RPMI7951 (cell line): ENCODE measurements around the gene CCDC138. TPM values are rescaled to one million over a fixed set of nuclear protein-coding genes. Genes with fewer than 3 reads are reported as not detected.

Experiments
- DNase-seq: peaks from one replicate; pipeline ENCODE4 v3.0.0-alpha.2; 2012; ENCODE audit warnings: low read depth
- total RNA-seq: library from RNA; depleted of rRNA; stranded (reverse); fragments of >200 nt; shearing (Covaris generic); gene quantifications from 2 replicates; pipeline ENCODE4 v1.2.3, GENCODE V29; 2014

Gene CCDC138
- total RNA-seq, 1 experiment from 2014 or later, result 20.4 TPM

DNA sequence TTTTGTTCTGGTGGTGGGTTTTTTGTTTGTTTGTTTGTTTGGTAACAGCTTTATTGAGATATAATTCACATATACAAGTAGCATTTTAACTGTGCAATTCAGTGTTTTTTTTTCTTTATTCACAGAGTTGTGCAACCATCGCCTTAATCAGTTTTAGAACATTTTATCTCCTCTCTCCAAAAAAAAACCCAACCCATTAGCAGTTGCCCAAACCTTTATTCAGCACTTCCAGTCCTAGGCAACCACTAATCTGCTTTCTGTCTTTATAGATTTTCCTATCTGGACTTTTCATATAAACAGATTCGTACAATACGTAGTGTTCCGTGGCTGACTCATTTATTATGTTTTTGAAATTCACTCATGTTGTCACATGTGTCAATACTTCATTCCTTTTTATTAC, 38.7 kb downstream of the CCDC138 start:
- no peak for DNase-seq

DNA sequence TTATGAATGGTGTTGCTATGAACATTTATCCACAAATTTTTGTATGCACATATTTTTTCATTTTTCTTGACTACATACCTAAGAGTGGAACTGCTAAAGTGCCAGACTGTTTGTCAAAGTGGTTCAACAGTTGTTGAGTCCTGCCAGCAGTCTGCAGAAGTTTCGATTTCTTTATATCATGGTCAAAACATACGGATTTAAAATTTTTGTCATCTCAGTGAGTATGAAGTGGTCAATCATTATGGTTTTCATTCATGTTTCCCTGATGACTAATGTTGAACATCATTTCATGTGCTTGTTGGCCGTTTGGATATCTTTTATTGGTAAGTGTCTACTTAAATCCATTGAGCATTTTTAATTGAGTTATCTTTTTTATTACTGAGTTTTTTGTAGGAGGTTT, 39.2 kb downstream of the CCDC138 start:
- no peak for DNase-seq

DNA sequence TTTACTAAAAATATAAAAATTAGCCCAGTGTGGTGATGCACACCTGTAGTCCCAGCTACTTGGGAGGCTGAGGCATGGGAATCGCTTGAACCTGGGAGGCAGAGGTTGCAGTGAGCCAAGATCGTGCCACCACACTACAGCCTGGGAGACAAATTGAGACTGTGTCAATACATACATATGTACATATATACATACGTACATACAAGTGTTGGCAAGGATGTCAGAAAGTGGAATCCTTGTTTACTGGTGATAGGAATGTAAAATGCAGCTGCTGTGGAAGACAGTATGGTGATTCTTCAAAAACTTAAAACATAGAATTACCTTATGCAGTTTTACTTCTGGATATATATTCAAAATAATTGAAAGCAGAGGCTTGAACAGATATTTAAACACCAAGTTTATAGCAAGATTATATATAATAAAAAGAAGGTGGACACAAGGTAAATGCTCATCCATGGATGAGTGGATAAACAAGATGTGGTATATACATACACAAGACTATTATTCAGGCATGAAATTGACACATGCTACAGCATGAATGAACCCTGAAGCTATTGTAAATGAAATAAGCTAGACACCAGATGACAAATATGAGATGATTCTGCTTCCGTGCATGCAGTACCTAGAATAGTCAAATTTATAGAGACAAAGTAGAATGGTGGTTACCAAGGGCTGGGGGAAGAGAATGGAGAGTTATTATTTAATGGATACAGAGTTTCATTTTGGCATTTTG, 43.2 kb downstream of the CCDC138 start:
- no peak for DNase-seq

DNA sequence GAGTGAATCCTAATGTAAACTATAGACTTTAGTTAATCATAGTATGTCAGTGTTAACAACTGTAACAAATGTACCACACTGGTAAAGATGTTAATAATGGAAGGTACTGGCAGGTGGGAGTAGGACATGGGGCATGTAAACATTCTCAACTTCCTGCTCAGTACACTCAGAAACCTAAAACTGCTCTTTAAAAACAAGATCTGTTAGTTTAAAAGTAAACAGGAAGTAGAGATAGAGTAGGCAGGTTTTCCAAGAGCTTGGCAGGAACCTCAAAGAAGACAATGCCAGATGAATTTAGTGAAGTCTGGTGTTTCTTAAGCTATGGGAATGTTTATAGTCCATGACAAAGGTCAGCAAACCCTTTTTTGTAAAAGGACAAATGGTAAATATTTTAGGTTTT, 46.6 kb downstream of the CCDC138 start:
- no peak for DNase-seq

DNA sequence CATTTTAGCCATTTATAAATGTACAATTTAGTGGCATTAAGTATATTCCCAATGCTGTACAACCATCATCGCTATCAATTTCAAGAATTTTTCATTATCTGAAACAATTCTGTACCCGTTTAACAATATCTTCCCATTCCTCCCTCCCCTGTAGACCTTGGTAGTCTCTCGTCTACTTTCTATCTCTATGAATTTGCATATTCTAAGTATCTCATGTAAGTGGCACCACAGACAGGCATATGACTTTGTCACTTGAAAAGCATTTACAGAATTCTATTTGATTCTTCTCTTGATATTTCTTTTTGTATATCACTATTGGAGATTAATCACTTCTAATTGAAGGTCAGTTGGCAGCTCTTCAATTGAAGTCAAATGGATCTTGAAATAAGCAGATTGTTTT, 48.0 kb downstream of the CCDC138 start:
- DNase-seq, result no peak

DNA sequence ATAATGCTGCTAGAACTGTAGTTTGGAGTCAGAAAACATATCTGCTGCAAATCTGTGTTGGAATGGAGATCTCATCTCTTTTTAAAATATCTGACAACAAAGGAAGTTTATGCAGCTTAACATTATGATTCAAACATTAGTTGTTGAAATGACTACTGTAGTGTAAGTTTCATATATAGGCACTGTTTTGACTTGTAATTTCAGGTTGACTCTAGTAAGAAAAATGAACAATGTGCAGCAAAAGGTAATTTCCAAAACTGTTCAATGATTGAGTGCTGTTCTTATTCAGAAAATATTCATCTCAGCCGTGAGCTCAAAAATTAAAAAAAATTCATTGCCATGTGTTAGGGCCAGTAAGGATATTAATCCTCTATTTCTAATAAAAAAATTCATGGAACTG, 48.5 kb downstream of the CCDC138 start:
- DNase-seq, result no peak

DNA sequence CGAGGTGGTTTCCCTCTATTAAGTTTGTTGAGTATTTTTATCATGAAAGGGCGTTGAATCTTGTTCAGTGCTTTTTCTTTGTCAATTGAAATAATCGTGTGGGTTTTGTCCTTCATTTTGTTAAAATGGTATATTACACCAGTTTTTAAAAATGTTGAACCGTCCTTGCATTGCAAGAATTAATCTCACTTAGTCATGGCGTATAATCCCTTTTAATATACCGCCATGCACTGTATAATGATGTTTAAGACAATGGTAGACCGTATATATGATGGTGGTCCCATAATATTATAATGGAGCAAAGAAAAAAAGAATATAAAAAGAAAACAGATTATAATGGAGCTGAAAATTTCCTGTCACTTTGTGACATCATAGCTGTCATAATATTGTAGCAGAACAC, 50.6 kb downstream of the CCDC138 start:
- DNase-seq, result no peak

DNA sequence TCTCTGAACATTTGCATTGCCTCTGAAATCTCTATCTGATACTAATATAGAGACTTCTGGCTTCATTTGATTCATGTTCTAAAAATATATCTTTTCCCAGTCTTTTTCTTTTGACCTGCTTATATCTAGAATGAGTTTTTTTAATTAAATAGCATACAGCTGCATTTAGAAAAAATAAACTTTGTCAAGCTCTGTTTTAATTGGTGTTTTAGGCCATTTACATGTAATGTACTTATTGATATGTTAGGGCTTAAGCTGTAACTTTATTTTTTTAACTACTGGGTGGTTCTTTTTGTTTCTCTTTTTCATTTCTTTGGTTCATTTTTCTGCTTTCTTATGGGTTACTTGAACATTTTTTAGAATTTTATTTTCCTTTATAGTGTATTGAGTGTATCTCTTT, 54.9 kb downstream of the CCDC138 start:
- no peak for DNase-seq

DNA sequence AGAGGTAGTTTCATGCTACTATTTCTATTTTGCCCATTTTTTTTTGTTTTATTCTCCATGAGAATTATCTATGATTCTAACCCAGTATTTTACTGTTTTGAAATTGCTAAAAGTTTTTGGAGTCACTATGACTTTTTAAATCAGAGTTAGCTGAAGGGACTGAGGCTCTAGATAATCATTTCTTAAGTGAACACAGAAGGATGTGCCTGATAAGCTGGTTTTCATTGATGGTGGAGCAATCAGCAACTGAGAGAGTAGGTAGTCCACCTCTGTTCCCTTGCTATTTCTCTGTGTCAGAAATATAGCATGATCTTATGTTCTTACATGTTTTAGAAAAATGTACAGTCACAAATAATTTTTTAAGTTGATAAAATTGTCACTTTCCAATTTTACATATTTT, 59.4 kb downstream of the CCDC138 start:
- no peak for DNase-seq

DNA sequence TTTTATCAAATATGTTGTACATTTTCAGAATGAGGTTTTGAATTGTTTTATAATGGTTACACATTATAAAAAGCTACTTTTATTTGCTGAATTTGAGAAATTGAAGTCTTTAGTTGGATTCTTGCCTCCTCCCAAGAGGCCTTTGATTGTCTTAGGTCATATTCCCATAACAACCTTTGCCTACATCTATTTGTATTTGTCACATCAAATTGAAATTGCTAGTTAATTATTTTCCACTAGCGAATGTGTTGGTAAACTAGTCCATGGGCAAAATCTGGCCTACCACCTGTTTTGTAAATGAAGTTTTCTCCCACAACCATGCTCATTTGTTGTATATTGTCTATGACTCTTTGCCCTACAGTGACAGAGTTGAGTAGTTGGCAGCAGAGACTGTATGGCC, 60.4 kb downstream of the CCDC138 start:
- DNase-seq, result no peak

DNA sequence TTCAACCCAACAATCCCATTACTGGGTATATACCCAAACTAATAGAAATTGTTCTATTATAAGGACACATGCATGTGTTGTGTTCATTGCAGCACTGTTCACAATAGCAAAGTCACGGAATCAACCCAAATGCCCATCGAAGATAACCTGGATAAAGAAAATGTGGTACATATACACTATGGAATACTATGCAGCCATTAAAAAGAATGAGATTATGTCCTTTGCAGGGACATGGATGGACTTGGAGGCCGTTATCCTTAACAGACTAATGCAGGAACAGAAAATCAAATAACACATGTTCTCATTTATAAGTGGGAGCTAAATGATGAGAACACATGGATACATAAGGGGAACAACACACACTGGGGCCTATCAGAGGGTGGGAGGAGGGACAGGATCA, 65.8 kb downstream of the CCDC138 start:
- no peak for DNase-seq

DNA sequence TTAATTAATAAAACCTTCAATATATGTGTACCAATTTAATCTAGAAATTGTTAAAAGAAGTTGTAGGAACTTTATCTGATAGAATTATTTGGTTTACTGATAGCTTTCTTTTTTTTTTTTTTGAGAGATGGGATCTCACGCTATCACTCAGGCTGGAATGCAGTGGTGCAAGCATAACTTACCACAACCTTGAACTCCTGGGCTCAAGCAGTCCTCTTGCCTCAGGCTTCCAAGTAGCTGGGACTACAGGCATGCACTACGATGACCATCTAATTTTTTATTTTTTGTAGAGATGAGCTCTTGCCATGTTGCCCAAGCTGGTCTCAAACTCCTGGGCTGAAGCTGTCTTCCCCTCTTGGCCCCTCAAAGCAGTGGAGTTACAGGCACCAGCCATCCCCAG, 66.8 kb downstream of the CCDC138 start:
- peak; percentile 78 for DNase-seq

DNA sequence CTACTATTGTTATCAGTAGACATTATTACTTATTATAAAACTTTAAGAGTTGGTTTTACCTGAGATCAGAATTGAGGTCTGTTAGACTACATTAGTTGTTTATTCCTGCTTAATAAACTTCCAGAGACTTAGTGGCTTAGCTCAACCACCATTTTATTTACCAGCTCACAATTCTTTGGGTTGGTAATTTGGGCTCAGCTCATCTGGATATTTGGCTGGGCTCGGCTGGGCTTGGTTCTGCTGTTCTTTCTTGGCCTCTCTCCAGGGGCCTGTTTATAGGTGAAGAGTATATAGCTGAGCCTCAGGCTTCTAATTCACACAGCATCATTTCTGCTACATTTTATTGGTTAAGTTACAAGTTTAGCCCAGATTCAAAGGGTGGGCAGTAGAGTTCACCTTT, 67.9 kb downstream of the CCDC138 start:
- no peak for DNase-seq

DNA sequence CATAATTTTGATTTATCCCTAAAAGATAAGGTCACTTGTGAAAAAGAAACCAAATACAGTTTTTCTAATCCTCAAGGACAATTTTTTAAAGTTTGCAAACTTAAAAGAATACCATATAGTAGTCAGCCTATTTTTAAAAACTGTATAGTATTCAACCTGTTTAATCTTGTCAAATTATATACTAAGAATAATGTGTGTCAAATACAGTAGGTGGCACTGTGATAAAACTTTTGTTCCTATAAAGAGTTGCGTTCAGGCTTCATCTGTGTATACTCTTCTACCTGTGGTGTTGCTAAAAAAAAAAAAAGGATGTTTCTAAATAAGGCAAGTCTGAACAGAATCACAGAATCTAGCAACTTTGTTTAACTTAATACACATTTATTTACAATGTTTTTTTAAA, 68.6 kb downstream of the CCDC138 start:
- DNase-seq, result peak; percentile 16

DNA sequence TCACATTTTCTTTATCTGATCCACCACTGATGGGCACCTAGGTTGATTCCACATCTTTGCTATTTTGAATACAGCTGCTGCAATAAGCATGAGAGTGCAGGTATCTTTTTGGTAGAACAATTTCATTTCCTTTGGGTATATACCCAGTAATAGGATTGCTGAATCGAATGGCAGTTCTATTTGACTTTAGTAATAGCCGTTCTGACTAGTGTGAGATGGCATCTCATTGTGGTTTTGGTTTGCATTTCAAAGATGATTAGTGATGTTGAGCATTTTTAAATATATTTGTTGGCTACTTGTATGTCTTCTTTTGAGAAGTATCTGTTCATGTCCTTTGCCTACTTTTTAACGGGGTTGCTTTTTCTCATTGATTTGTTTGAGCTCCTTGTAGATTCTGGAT, 72.3 kb downstream of the CCDC138 start:
- peak; percentile 26 for DNase-seq

DNA sequence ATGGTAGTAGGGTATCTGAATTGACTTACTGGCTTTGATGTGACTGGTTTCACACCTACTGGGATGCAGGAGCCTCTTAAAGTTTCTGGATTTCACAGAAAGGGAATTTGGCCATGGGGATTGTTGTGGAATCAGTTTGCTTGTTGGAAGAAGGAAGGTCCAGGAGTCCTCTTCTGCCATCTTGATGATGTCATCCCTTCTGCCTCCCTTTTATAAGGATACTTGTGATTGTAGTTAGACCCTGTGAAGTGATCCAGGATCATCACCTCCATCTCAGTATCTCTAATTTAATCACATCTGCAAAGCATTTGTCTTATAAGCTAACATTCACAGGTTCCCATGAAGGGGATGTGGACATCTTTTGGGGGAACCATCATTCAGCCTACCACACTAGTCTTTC, 79.5 kb downstream of the CCDC138 start:
- DNase-seq, result no peak

DNA sequence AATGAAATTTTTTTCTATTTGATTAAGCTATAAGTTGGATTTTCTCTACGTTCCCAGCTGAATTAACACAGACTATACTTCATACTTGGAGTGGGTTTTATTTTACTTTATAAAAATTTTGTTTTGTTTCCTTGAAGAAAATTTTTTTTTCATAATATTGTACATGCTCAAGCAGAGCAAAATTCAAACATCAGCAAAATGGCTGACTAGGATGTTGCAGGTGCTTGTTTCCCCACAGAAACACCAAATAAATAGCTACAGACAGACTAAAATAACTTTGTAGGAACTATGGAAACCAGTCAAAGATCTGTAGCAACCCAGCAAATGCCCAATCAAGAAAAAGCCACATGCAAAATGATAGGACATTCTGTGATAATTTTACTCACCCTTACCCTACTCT, 82.3 kb downstream of the CCDC138 start:
- DNase-seq, result no peak

DNA sequence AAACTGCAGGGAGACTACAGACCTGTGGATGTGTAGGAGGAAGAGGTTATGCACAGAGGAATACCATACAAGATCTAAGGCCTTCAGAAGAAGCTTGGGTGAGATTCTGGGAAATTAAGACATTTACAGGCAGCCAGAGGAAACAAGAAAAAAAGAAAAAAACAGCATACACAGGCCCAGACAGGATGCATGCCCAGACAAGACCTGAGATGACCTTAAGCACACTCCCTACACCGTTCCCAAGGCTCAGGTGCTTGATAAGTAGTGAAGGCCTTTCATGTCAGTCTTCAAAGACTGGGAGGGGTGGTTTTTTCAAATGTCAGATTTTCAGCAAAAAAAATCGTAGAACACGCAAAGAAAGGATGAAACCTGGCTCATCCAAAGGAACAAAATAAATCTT, 83.0 kb downstream of the CCDC138 start:
- DNase-seq, result no peak

DNA sequence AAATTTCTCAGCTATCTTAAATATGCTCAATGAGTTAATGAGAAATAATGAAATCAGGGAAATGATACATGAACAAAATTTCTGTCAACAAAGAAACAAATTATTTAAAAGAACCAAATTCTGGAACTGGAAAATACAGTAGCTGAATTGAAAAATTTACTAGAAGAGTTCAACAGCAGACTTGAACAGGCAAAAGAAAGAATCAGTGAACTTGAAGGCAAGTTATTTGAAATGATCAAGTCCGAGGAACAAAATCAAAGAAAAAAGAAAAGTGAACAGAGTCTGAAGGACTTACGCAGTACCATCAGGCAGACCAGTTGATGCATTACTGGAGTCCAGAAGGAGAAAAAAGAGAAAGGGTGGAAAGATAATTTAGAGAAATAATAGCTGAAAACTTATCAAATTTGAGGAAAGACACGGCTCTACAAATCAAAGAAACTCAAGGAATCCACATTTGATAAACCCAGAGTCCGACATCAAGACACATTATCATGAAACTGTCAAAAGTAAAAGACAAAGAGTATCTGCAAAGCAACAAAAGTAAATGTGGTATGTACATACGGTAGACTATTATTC, 83.6 kb downstream of the CCDC138 start:
- DNase-seq, result no peak

DNA sequence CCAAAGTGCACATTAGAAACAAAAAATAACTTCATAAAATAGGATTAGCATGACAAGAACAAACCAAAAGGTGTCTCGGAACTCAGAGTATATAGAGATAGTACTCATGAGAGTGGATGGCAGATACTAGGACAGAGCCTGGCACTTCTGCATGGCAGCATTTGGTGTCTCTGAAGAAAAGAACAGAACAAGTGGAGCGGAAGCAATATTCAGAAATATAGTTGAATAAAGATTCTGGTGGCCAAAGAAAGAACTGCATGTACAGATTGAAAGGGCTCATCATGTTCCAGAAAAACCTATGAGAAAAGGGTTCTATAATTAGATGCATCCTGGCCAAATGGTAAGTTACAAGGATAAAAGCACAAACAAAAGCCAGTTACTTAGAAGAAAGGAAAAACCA, 90.9 kb downstream of the CCDC138 start:
- no peak for DNase-seq

DNA sequence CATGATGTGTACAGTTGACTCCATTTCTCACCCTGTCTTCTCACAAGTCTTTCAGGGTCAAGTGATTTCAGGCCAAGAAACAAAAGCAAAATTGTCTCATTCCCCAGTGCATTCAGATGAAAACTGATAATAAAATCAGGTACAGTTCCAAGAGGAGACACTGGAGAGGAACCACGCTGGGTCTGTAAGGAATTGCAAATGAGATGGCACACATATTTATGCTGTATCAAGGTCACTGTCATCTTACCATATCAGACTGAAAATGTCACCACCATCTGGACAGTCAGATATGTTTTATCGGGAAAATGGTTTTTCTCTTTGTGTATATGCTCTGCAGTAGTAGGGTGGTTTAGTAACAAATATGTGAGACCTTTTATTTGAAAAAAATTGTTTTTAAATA, 91.7 kb downstream of the CCDC138 start:
- DNase-seq, result no peak

DNA sequence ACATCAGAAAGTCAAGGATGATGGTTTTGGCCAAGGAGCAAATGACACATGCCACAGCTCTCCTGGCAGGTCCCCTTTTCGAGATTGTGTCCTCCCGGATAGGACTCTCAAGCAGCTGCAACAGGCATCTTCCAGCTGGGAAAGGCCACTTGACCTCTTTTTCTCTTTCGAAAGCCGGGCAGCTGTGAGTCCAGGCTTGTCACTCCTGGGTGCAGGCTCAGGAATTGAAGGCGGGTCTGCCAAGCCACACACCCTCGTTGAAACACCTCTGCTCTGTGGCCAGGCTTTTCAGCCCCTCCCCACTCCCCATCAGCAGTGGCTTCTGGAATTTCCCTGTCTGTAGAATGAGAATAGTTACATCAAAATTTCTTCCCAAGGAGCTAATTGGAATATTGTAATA, 98.0 kb downstream of the CCDC138 start:
- no peak for DNase-seq

DNA sequence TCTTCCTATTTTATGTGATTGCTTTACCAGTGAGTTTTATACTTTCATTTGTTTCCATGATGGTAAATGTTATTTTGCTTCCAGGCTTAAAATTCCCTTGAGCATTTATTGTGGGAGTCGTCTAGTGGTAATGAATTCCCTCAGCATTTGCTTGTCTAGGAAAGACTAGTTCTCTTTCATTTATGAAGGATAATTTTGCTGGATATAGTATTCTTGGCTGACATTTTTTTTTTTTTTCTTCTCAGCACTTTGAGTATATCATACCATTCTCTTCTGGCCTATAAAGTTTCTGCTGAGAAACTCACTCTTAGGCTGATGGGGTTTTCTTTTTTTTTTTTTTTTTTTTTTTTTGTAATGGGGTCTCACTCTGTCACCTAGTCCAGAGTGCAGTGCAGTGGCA, 103.3 kb downstream of the CCDC138 start:
- DNase-seq, result no peak

DNA sequence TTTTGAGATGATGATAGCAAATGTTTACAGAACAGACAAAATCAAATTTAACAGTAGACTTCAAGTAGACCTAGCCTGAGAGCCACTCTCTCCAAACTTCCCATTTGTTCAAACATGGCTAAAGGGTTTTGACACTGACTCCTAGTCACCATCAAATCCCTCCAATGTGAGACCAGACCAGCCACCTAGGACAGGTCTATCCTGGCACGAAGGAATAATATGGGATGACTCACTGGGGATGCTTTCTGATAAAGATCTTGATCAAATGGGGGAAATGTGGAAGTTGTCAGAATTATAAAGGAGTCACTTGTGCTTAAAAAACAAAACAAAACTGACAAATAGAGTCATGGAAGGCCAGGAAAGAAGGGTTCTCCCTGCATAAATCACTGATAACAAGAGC, 106.7 kb downstream of the CCDC138 start:
- peak; percentile 15 for DNase-seq
